CD14-positive monocyte (primary cell): ENCODE data around the gene PUM2. TPM values are rescaled to one million over a fixed set of nuclear protein-coding genes. Genes with fewer than 3 reads are reported as not detected.

ENCODE experiments used
- DNase-seq, 3 donors: peaks; one replicate each; pipeline ENCODE4 v3.0.0-alpha.2; 2011 to 2022
- H2AFZ ChIP-seq: 2 replicates; pipeline ENCODE4 v1.6.0; 2012; ENCODE audit warnings: mild to moderate bottlenecking, low read depth, low read length, inconsistent platforms; ENCODE audit not compliant: insufficient read depth, poor library complexity, severe bottlenecking
- H3K27ac ChIP-seq, 2 donors: 1 replicate in 1 of 2; 2 replicates in 1 of 2; pipeline ENCODE4 v1.5.1; 2012 to 2013; ENCODE audit warnings: low read length in 2 of 2, control low read depth in 1 of 2, inconsistent platforms in 1 of 2, low read depth in 1 of 2, mild to moderate bottlenecking in 1 of 2
- H3K27me3 ChIP-seq, 2 donors: one replicate each; pipeline versions ENCODE4 v1.6.0 to v1.6.1; 2011 to 2013; ENCODE audit warnings: low read length in 2 of 2; ENCODE audit not compliant: control insufficient read depth in 2 of 2, insufficient read depth in 2 of 2
- H3K36me3 ChIP-seq, 2 donors: replicated peaks in 1 of 2; 1 replicate in 1 of 2; 2 replicates in 1 of 2; pipeline versions ENCODE4 v1.5.1 to v1.6.1; 2012 to 2013; ENCODE audit warnings: low read length in 2 of 2, control low read depth in 1 of 2, inconsistent platforms in 1 of 2, mild to moderate bottlenecking in 1 of 2; ENCODE audit not compliant: insufficient read depth in 2 of 2, control insufficient read depth in 1 of 2
- H3K4me1 ChIP-seq, 2 donors: 1 replicate in 1 of 2; 2 replicates in 1 of 2; pipeline versions ENCODE4 v1.5.1 to v1.6.1; 2012 to 2013; ENCODE audit warnings: low read length in 2 of 2, control low read depth in 1 of 2, inconsistent platforms in 1 of 2, mild to moderate bottlenecking in 1 of 2, moderate library complexity in 1 of 2; ENCODE audit not compliant: insufficient read depth in 2 of 2, control insufficient read depth in 1 of 2
- H3K4me2 ChIP-seq: replicated peaks from 2 replicates; pipeline ENCODE3; 2012; ENCODE audit warnings: low read length, moderate library complexity, mild to moderate bottlenecking; ENCODE audit not compliant: poor library complexity, severe bottlenecking; ENCODE audit errors: extremely low read depth
- H3K4me3 ChIP-seq, 3 experiments: fragments of 200-600 bp in 1 of 3; sonication (generic) in 1 of 3; replicated peaks in 1 of 3; 1 replicate in 2 of 3; 2 replicates in 1 of 3; pipeline ENCODE4 v1.5.1; 2011 to 2013; ENCODE audit warnings: low read length in 3 of 3, mild to moderate bottlenecking in 3 of 3, control low read depth in 2 of 3, low read depth in 2 of 3, inconsistent platforms in 1 of 3, moderate library complexity in 1 of 3
- H3K79me2 ChIP-seq: 2 replicates; pipeline ENCODE4 v1.6.0; 2012; ENCODE audit warnings: mild to moderate bottlenecking, control low read depth, inconsistent platforms, low read length, moderate library complexity; ENCODE audit not compliant: insufficient read depth
- H3K9ac ChIP-seq: 2 replicates; pipeline ENCODE4 v1.6.0; 2017; ENCODE audit warnings: low read length, mild to moderate bottlenecking; ENCODE audit not compliant: insufficient read depth, poor library complexity, severe bottlenecking
- H3K9me3 ChIP-seq, 2 donors: replicated peaks in 1 of 2; 1 replicate in 1 of 2; 2 replicates in 1 of 2; pipeline versions ENCODE4 v1.5.1 to v1.6.1; 2012 to 2013; ENCODE audit warnings: low read length in 2 of 2, control low read depth in 1 of 2; ENCODE audit not compliant: control insufficient read depth in 1 of 2, insufficient read depth in 1 of 2
- H4K20me1 ChIP-seq: 2 replicates; pipeline ENCODE4 v1.6.0; 2012; ENCODE audit warnings: mild to moderate bottlenecking, low read length, control low read depth, moderate library complexity; ENCODE audit not compliant: insufficient read depth
- H3K27ac Mint-ChIP-seq, 7 donors: one replicate each; pipeline ENCODE4 v1.8.0; 2020; ENCODE audit warnings: mild to moderate bottlenecking in 7 of 7, mixed read lengths in 7 of 7, moderate library complexity in 6 of 7, inconsistent platforms in 2 of 7
- H3K27me3 Mint-ChIP-seq, 3 donors: one replicate each; pipeline ENCODE4 v1.8.0; 2021 to 2022; ENCODE audit warnings: low read depth in 3 of 3, mild to moderate bottlenecking in 3 of 3, mixed read lengths in 3 of 3, moderate library complexity in 3 of 3, inconsistent platforms in 1 of 3
- H3K36me3 Mint-ChIP-seq, 2 donors: one replicate each; pipeline ENCODE4 v1.8.0; 2020; ENCODE audit warnings: mixed read lengths in 2 of 2, inconsistent platforms in 1 of 2, mild to moderate bottlenecking in 1 of 2
- H3K4me1 Mint-ChIP-seq: one replicate; pipeline ENCODE4 v1.8.0; 2020; ENCODE audit warnings: mild to moderate bottlenecking, mixed read lengths
- H3K4me3 Mint-ChIP-seq, 2 donors: one replicate each; pipeline ENCODE4 v1.8.0; 2020; ENCODE audit warnings: mild to moderate bottlenecking in 2 of 2, mixed read lengths in 2 of 2, moderate library complexity in 1 of 2
- H3K9me3 Mint-ChIP-seq, 7 donors: one replicate each; pipeline ENCODE4 v1.8.0; 2020 to 2022; ENCODE audit warnings: mixed read lengths in 7 of 7, mild to moderate bottlenecking in 6 of 7, moderate library complexity in 6 of 7, inconsistent platforms in 2 of 7
- WGBS: methylation state at CpG from one replicate; pipeline ENCODE4 v1.1.5; 2013; ENCODE audit warnings: missing lambda C conversion rate; ENCODE audit not compliant: insufficient coverage; 5-methylcytosine and 5-hydroxymethylcytosine counted together
- intact Hi-C, 2 donors: fragments of 100-400 bp; cut with micrococcal nuclease; formaldehyde crosslinking; loops; one replicate each; pipeline versions ENCODE4 v1.15.0 to v1.15.1; 2023
- polyA plus RNA-seq, 3 donors: library from polyadenylated mRNA; depleted of rRNA in 1 of 3; unstranded in 2 of 3; stranded (reverse) in 1 of 3; fragments of 300-500 nt in 2 of 3; fragments of >200 nt in 1 of 3; fragmentation: Illumina TruSeq in 2 of 3; gene quantifications; 1 replicate in 2 of 3; 2 replicates in 1 of 3; pipeline ENCODE4 v1.2.3, GENCODE V29; 2012 to 2021
- TF ChIP-seq, protein P1 (sequence below): fragments of 200-600 bp; IDR thresholded peaks from one replicate; pipeline ENCODE4 v1.8.0; 2022; ENCODE audit warnings: antibody characterized with exemption, mild to moderate bottlenecking

The PUM2 gene
- polyA plus RNA-seq, 3 donors = 7.2 to 22.4 (median 8.3) TPM

DNA sequence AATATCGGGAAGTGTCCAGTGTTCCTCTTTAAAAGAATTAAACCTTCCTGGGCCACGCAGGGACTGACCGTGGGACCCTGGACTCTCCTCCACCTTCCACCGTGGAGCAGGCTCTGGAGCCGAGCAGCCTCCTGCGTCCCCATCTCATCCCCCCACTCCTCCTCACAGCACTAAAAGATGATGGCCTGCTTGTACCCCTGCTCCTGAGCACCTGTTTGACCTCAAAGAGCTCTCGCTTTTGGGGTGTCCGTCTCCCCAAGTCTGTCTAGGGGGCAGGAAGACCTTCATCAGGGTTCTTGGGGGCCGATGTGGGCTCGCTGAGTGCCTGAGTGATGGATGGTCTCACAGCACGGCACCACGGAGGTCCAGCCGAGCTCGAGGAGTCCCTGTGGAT, 124.5 kb downstream of the PUM2 start:
- no peak overlapping the region for H2AFZ ChIP-seq
- Mint-ChIP-seq H3K9me3 (peaks cover 0 to 9% (median 2%) of the 10 kb centered on the region in 7 donors), H3K36me3 (no peaks in the 10 kb centered on the region), H3K27me3 (peaks cover 48 to 78% (median 52%) of the 10 kb centered on the region in 3 donors), H3K27ac (no peak overlapping the region), H3K4me3 (peak overlapping the region in 1 of 2 donors; percentile 74), H3K4me1 (peaks cover 7% of the 10 kb centered on the region)
- TF ChIP-seq, protein P1, sequence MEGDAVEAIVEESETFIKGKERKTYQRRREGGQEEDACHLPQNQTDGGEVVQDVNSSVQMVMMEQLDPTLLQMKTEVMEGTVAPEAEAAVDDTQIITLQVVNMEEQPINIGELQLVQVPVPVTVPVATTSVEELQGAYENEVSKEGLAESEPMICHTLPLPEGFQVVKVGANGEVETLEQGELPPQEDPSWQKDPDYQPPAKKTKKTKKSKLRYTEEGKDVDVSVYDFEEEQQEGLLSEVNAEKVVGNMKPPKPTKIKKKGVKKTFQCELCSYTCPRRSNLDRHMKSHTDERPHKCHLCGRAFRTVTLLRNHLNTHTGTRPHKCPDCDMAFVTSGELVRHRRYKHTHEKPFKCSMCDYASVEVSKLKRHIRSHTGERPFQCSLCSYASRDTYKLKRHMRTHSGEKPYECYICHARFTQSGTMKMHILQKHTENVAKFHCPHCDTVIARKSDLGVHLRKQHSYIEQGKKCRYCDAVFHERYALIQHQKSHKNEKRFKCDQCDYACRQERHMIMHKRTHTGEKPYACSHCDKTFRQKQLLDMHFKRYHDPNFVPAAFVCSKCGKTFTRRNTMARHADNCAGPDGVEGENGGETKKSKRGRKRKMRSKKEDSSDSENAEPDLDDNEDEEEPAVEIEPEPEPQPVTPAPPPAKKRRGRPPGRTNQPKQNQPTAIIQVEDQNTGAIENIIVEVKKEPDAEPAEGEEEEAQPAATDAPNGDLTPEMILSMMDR = no peak
- H3K27me3 ChIP-seq = peaks cover 32 to 52% of the 10 kb centered on the region in 2 donors
- no peak overlapping the region for H3K9ac ChIP-seq
- H3K36me3 ChIP-seq = no peaks in the 10 kb centered on the region
- peaks cover 0 to 18% of the 10 kb centered on the region in 2 donors for H3K9me3 ChIP-seq
- peaks cover 11 to 26% of the 10 kb centered on the region in 2 donors for H3K4me1 ChIP-seq
- H3K79me2 ChIP-seq = no peaks in the 10 kb centered on the region
- no peaks in the 10 kb centered on the region for H4K20me1 ChIP-seq
- H3K4me3 ChIP-seq = no peak overlapping the region
- 97% methylated on average over 9 of the region's 14 CpGs for WGBS
- intact Hi-C loops = no loop called here
- H3K27ac ChIP-seq = no peak overlapping the region
- DNase-seq = no peak
- no peak overlapping the region for H3K4me2 ChIP-seq

DNA sequence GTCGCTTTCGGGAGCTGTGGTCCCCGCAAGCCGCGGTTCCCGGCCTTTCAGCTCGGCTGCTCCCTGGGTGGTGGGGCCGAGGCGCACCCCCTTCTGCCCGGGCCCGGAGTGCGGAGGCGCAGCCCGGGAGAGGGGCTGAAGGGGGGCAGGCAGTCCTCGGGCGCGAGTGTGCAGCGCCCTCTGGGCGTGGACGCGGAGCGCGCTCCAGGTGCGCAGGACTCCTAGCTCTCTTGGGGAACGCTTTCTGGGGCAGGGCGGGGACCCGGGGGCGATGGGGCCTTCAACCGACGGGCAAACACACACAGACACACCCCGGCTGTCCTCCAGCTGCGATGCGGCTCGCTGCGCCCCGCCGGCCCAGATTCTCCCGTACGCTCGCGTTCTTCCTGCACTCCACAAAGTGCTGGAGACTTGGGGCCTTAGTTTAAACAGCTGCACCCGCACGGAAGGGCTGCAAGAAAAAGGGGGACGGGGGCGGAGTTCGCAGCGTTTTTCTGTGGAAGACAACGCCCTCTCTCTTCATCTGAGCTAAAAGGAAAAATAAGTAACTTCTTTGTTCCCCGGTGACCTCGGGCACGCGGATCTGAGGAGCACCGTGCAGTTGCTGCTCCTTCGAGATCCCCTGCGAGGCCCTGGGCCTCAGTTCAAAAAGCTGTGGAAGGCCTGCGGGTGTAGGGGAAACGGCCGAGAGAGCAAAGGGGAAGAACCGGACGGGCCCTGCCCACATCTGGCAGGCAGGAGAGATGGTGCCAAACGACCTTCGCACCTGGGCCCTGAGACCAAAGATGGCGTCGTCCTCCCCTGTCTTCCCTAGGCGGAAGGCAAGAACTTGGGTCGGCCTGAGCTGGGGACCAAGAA, 125.1 kb downstream of the PUM2 start:
- WGBS = 7% methylated on average over 62 of the region's 66 CpGs
- peak overlapping the region in 1 of 2 donors; percentile 74 for H3K4me3 Mint-ChIP-seq
- DNase-seq = no peak
- peaks cover 7% of the 10 kb centered on the region for H3K4me1 Mint-ChIP-seq
- H3K36me3 Mint-ChIP-seq = no peaks in the 10 kb centered on the region
- H2AFZ ChIP-seq = no peak overlapping the region
- peaks cover 48 to 78% (median 52%) of the 10 kb centered on the region in 3 donors for H3K27me3 Mint-ChIP-seq
- H3K27me3 ChIP-seq = peaks cover 32 to 54% of the 10 kb centered on the region in 2 donors
- H3K4me2 ChIP-seq = peak overlapping the region; percentile 70
- H3K9me3 ChIP-seq = peaks cover 0 to 18% of the 10 kb centered on the region in 2 donors
- H3K79me2 ChIP-seq = no peaks in the 10 kb centered on the region
- H3K36me3 ChIP-seq = no peaks in the 10 kb centered on the region
- TF ChIP-seq, protein P1 = no peak
- no peak overlapping the region for H3K27ac Mint-ChIP-seq
- H3K9me3 Mint-ChIP-seq = peaks cover 0 to 11% (median 2%) of the 10 kb centered on the region in 7 donors
- peak overlapping the region in 1 of 3 experiments; percentile 58 for H3K4me3 ChIP-seq
- intact Hi-C loops = no loop called here
- H3K4me1 ChIP-seq = peaks cover 11 to 26% of the 10 kb centered on the region in 2 donors
- H3K9ac ChIP-seq = no peak overlapping the region
- H4K20me1 ChIP-seq = no peaks in the 10 kb centered on the region
- H3K27ac ChIP-seq = no peak overlapping the region
